Measurements from ENCODE around the gene PTPRJ. TPM values are rescaled to one million over a fixed set of nuclear protein-coding genes. Genes with fewer than 3 reads are reported as not detected.

The PTPRJ gene
- total RNA-seq, 6 experiments from 2014 or later, result 12.5 to 33.0 (median 19.8) TPM

GRCh38 chr11:48007677-48008076, 27.3 kb downstream of the PTPRJ start:
- 30% methylated on average over 5 of the region's 6 CpGs for WGBS (ENCODE audit: insufficient coverage, low coverage, low lambda C conversion rate, missing lambda C conversion rate)
- H3K9me3 ChIP-seq, result no peaks in the 10 kb centered on the region
- DNase-seq, result peak; percentile 52 to 60 (median 57)
- no peaks in the 10 kb centered on the region for H3K27me3 ChIP-seq
- peak overlapping the region in 2 of 3 donors; percentile 63 to 69 for H3K27ac ChIP-seq
- TF ChIP-seq CTCF (IDR thresholded peaks at IDR 0.05) (no peak), POLR2A (IDR thresholded peaks at IDR 0.05) (no peak)
- no peak overlapping the region for H3K4me3 ChIP-seq
- peaks cover 3 to 52% (median 16%) of the 10 kb centered on the region in 4 donors for H3K4me1 ChIP-seq
- no peaks in the 10 kb centered on the region for H3K36me3 ChIP-seq
- peak; percentile 79 to 87 (median 85) for ATAC-seq
- intact Hi-C loops (cut with DNase I), result no loop called here

- intact Hi-C loops (cut with DNase I), result no loop called here
Observed at GRCh38 chr11:48008951-48009270, 28.6 kb downstream of the PTPRJ start.

GRCh38 chr11:48011102-48011797, 30.9 kb downstream of the PTPRJ start:
- H3K36me3 ChIP-seq, result no peaks in the 10 kb centered on the region
- H3K9me3 ChIP-seq, result no peaks in the 10 kb centered on the region
- no peak for DNase-seq
- no peak for ATAC-seq
- peaks cover 0 to 32% (median 6%) of the 10 kb centered on the region in 4 donors for H3K4me1 ChIP-seq
- no peak overlapping the region for H3K4me3 ChIP-seq
- TF ChIP-seq POLR2A (IDR thresholded peaks at IDR 0.05) (no peak), CTCF (IDR thresholded peaks at IDR 0.05) (no peak)
- H3K27ac ChIP-seq, result peak overlapping the region in 1 of 3 donors; percentile 40
- 83% methylated on average over 2 of the region's 3 CpGs for WGBS (ENCODE audit: insufficient coverage, low coverage, low lambda C conversion rate, missing lambda C conversion rate)
- H3K27me3 ChIP-seq, result no peaks in the 10 kb centered on the region
- intact Hi-C loops (cut with DNase I), result no loop called here

More at GRCh38 chr11:48008951-48009270, 28.6 kb downstream of the PTPRJ start:
- no peaks in the 10 kb centered on the region for H3K36me3 ChIP-seq
- WGBS (ENCODE audit: insufficient coverage, low coverage, low lambda C conversion rate, missing lambda C conversion rate), result 63% methylated on average over 4 of the region's 4 CpGs
- H3K4me1 ChIP-seq, result peaks cover 3 to 52% (median 13%) of the 10 kb centered on the region in 4 donors
- DNase-seq (no peak), ATAC-seq (no peak)
- no peak overlapping the region for H3K4me3 ChIP-seq
- no peak overlapping the region for H3K27ac ChIP-seq
- TF ChIP-seq CTCF (IDR thresholded peaks at IDR 0.05) (no peak), POLR2A (IDR thresholded peaks at IDR 0.05) (no peak)
- H3K27me3 ChIP-seq, result no peaks in the 10 kb centered on the region
- no peaks in the 10 kb centered on the region for H3K9me3 ChIP-seq

- no peaks in the 10 kb centered on the region for H3K27me3 ChIP-seq
- ATAC-seq, result peak in 2 of 4 donors; percentile 3 to 7
- no peaks in the 10 kb centered on the region for H3K36me3 ChIP-seq
- no peak for DNase-seq
- intact Hi-C loops (cut with DNase I), result no loop called here
- TF ChIP-seq POLR2A (IDR thresholded peaks at IDR 0.05) (no peak), CTCF (IDR thresholded peaks at IDR 0.05) (no peak)
- H3K4me1 ChIP-seq, result peaks cover 0 to 25% (median 6%) of the 10 kb centered on the region in 4 donors
- WGBS (ENCODE audit: insufficient coverage, low coverage, low lambda C conversion rate, missing lambda C conversion rate), result 84% methylated on average over 8 of the region's 9 CpGs
- peak overlapping the region in 1 of 3 donors; percentile 40 for H3K27ac ChIP-seq
- no peaks in the 10 kb centered on the region for H3K9me3 ChIP-seq
- H3K4me3 ChIP-seq, result no peak overlapping the region
Observed at GRCh38 chr11:48011798-48012391, 31.5 kb downstream of the PTPRJ start.

All from right lobe of liver (tissue), 6 donors.